Colonic mucosa (tissue), 4 donors: ENCODE results near the gene ATXN7L1. TPM values are rescaled to one million over a fixed set of nuclear protein-coding genes. Genes with fewer than 3 reads are reported as not detected.
A peak's percentile ranks its signal among the peaks of the same experiment; 100 is the strongest.

ENCODE experiments used
- DNase-seq: peaks from one replicate; pipeline ENCODE4 v3.0.0-alpha.2; 2020
- H3K27ac ChIP-seq: fragments of 200-600 bp; one replicate; pipeline ENCODE4 v1.8.0; 2021
- H3K27me3 ChIP-seq: fragments of 200-600 bp; one replicate; pipeline ENCODE4 v1.8.0; 2021
- H3K36me3 ChIP-seq: fragments of 200-600 bp; one replicate; pipeline ENCODE4 v1.8.0; 2021
- H3K4me1 ChIP-seq: fragments of 200-600 bp; one replicate; pipeline ENCODE4 v1.8.0; 2021; ENCODE audit warnings: mild to moderate bottlenecking
- H3K4me3 ChIP-seq: fragments of 200-600 bp; one replicate; pipeline ENCODE4 v1.8.0; 2021
- H3K9ac ChIP-seq, 2 donors: one replicate each; pipeline ENCODE4 v1.7.0; 2013; ENCODE audit warnings: control low read depth in 2 of 2, low read depth in 2 of 2, low read length in 2 of 2
- H3K9me3 ChIP-seq: fragments of 200-600 bp; one replicate; pipeline ENCODE4 v1.8.0; 2021
- CTCF ChIP-seq: fragments of 200-600 bp; IDR thresholded peaks from one replicate; pipeline ENCODE4 v1.8.0; 2022; ENCODE audit warnings: antibody characterized with exemption, mild to moderate bottlenecking
- intact Hi-C: fragments of 100-400 bp; cut with DNase I; formaldehyde crosslinking; loops from one replicate; pipeline ENCODE4 v1.14.1; 2022
- total RNA-seq, 2 donors: library from RNA; stranded (reverse); fragmentation: NEBNext Ultra II Directional in 1 of 2; extraction: Animal tissue kit (Norgen Biotek cat#: 25700) in 1 of 2; gene quantifications; one replicate each; pipeline ENCODE4 v1.2.1, GENCODE V29; 2021
- donor health status: healthy.
- donor health status: DM: no; HTN: no; CAD: no.
- donor health status: DM: no; HTN: no; CAD: no.

Gene ATXN7L1
- total RNA-seq, 2 donors from 2014 or later: 13.0 to 15.1 TPM

- no peaks in the 10 kb centered on the region for H3K9me3 ChIP-seq
- no peak overlapping the region for H3K27ac ChIP-seq
- H3K4me3 ChIP-seq: no peak overlapping the region
- H3K9ac ChIP-seq: no peak overlapping the region
- intact Hi-C loops: no loop called here
- no peaks in the 10 kb centered on the region for H3K27me3 ChIP-seq
- no peak for DNase-seq
- H3K4me1 ChIP-seq: no peaks in the 10 kb centered on the region
- H3K36me3 ChIP-seq: no peaks in the 10 kb centered on the region
- TF ChIP-seq CTCF: no peak
These were observed 211.4 kb downstream of the ATXN7L1 start for GRCh38 chr7:105664816-105665525.

- no peak for TF ChIP-seq CTCF
- H3K4me1 ChIP-seq: no peaks in the 10 kb centered on the region
- intact Hi-C loops: no loop called here
- H3K36me3 ChIP-seq: no peaks in the 10 kb centered on the region
- no peak for DNase-seq
- H3K4me3 ChIP-seq: no peak overlapping the region
- no peaks in the 10 kb centered on the region for H3K27me3 ChIP-seq
- no peak overlapping the region for H3K27ac ChIP-seq
- H3K9ac ChIP-seq: no peak overlapping the region
- H3K9me3 ChIP-seq: no peaks in the 10 kb centered on the region
These were observed 213.4 kb downstream of the ATXN7L1 start for GRCh38 chr7:105662998-105663397.

- Histone ChIP-seq H3K27me3 (no peaks in the 10 kb centered on the region), H3K36me3 (no peaks in the 10 kb centered on the region), H3K4me3 (no peak overlapping the region), H3K9ac (no peak overlapping the region), H3K27ac (no peak overlapping the region), H3K9me3 (no peaks in the 10 kb centered on the region), H3K4me1 (no peaks in the 10 kb centered on the region)
- no peak for TF ChIP-seq CTCF
- intact Hi-C loops: no loop called here
- DNase-seq: no peak
These were observed 214.8 kb downstream of the ATXN7L1 start for GRCh38 chr7:105661625-105662024.

GRCh38 chr7:105656922-105657521 is 219.4 kb downstream of the ATXN7L1 start:
- Histone ChIP-seq H3K9me3 (no peaks in the 10 kb centered on the region), H3K27me3 (no peaks in the 10 kb centered on the region), H3K4me1 (no peaks in the 10 kb centered on the region), H3K27ac (no peak overlapping the region), H3K9ac (no peak overlapping the region), H3K4me3 (no peak overlapping the region), H3K36me3 (no peaks in the 10 kb centered on the region)
- intact Hi-C loops: loop anchor here (10.0 kb wide), 2 partner anchors 348 to 498 kb away; no protein-coding TSS in a partner anchor
- DNase-seq: peak; percentile 79
- peak; percentile 73 for TF ChIP-seq CTCF

- Histone ChIP-seq H3K27me3 (no peaks in the 10 kb centered on the region), H3K36me3 (no peaks in the 10 kb centered on the region), H3K4me1 (no peaks in the 10 kb centered on the region), H3K9ac (no peak overlapping the region), H3K27ac (no peak overlapping the region), H3K9me3 (no peaks in the 10 kb centered on the region), H3K4me3 (no peak overlapping the region)
- no peak for TF ChIP-seq CTCF
- intact Hi-C loops: loop anchor here (10.0 kb wide), 2 partner anchors 349 to 499 kb away; no protein-coding TSS in a partner anchor
- DNase-seq: no peak
These were observed 220.7 kb downstream of the ATXN7L1 start for GRCh38 chr7:105655500-105656380.
